ENCODE data around the gene IFI44L.

DNA sequence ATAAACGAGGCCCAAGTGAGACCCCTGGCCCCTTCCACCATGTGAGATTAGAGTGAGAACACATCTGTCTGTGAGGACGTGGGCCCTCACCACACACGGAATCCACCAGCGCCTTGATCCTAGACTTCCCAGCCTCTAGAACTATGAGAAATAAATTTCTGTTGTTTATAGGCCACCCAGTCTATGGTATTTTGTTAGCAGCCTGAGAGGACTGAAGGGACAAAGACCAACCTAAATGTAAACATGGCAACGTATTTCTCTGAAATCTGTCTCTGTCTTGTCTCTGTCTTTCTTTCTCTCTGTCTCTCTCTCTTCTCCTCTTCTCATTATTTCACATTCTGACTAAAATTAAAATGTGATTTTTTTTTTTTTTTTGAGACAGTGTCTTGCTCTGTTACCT, 15.6 kb upstream of the IFI44L start:
- no peak for TF ChIP-seq TAF1 (conservative IDR thresholded peaks at IDR 0.05)
- TF ChIP-seq, protein P1, sequence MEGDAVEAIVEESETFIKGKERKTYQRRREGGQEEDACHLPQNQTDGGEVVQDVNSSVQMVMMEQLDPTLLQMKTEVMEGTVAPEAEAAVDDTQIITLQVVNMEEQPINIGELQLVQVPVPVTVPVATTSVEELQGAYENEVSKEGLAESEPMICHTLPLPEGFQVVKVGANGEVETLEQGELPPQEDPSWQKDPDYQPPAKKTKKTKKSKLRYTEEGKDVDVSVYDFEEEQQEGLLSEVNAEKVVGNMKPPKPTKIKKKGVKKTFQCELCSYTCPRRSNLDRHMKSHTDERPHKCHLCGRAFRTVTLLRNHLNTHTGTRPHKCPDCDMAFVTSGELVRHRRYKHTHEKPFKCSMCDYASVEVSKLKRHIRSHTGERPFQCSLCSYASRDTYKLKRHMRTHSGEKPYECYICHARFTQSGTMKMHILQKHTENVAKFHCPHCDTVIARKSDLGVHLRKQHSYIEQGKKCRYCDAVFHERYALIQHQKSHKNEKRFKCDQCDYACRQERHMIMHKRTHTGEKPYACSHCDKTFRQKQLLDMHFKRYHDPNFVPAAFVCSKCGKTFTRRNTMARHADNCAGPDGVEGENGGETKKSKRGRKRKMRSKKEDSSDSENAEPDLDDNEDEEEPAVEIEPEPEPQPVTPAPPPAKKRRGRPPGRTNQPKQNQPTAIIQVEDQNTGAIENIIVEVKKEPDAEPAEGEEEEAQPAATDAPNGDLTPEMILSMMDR (IDR thresholded peaks at IDR 0.05; ENCODE audit: low read depth, low read length, missing input control) = no peak
- TF ChIP-seq ATF3 (IDR thresholded peaks at IDR 0.05) = no peak
- TF ChIP-seq, protein P2, sequence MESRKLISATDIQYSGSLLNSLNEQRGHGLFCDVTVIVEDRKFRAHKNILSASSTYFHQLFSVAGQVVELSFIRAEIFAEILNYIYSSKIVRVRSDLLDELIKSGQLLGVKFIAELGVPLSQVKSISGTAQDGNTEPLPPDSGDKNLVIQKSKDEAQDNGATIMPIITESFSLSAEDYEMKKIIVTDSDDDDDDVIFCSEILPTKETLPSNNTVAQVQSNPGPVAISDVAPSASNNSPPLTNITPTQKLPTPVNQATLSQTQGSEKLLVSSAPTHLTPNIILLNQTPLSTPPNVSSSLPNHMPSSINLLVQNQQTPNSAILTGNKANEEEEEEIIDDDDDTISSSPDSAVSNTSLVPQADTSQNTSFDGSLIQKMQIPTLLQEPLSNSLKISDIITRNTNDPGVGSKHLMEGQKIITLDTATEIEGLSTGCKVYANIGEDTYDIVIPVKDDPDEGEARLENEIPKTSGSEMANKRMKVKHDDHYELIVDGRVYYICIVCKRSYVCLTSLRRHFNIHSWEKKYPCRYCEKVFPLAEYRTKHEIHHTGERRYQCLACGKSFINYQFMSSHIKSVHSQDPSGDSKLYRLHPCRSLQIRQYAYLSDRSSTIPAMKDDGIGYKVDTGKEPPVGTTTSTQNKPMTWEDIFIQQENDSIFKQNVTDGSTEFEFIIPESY (IDR thresholded peaks at IDR 0.05) = no peak
- no peak for TF ChIP-seq REST (IDR thresholded peaks at IDR 0.05)
- TF ChIP-seq SP1 (IDR thresholded peaks at IDR 0.05) = no peak
- TF ChIP-seq FOXA2 (IDR thresholded peaks at IDR 0.05) = no peak
